GM19463 (cell line): ENCODE results near the gene IFT122.

ENCODE experiments used
- ATAC-seq: cut with Tn5 transposase; IDR thresholded peaks from one replicate; pipeline ENCODE4 v1.9.1; 2021; ENCODE audit warnings: mild to moderate bottlenecking, moderate library complexity; ENCODE audit not compliant: unreplicated experiment

Gene IFT122

DNA sequence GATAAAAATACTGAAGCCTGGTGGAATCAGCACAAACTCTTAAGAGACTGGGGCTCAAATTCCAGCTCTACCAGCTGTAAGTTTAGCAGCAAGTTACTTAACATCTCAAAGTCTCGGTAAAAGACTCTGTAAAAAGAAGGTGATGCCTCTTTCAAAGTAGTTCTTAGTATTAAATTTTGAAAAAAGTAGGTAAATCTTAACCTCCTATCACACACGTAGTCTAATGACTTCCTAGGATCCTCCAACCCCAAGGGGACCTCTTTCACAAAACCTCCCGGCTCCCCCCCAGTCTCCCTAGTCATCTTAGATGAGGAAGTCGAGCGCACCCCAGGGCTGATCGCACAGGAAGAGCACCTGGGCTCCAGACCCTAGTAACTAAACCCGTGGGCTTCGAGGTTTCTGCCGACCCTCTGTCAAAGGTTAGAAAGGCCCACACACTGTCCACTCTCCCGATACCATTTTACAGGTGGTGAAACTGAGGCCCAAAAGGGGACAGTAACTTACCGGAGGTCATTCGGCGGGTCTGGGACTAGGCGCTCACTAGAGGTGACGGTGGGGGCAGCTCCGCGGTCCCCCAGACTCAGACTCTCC, 703 bp upstream of the IFT122 start:
- no peak for ATAC-seq

DNA sequence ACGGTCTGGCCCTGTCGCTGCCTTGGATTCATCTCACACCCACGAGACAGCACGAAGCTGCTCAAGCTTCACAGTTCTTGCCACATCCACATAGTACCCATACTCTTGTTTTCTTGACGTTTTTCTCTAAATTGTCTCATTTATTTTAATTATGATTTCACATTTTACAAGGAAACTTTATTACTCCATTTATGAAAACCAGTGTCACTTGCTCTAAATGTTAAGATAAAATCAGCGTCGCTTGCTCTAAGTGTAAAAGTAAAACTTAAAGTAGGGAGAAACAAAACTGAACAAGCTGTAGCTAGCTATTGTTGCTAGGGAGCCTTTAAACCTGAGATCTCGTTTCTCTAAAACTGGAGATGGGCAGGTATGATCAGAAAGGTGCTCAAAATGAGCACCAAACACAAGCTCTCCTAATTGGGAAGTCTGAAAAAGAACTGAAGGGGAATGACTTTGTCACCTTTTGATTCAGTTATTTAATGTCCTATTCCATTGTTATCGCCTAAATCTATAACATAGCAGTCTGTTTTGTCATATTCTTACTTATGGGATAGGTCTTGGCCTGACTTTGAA, 680 bp downstream of the IFT122 start:
- ATAC-seq: no peak

DNA sequence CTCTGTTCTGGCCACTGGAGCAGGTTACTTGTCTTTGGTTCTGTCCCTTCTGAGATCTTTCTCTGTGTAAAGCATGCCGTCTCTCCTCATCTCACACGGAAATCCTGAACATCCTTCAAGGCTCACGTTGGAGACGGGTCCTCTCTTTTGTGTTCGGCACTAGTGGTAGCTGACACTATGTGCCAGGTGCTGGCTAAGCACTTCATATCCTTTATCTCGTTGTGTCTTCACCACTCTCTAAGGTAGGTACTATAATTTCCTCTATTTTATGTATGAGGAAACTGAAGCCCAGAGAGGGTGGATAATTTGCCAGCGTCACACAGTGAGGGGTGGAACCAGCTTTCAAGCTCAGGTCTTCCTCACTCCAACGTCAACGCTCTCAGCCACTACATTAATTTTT, 1.2 kb downstream of the IFT122 start:
- no peak for ATAC-seq

DNA sequence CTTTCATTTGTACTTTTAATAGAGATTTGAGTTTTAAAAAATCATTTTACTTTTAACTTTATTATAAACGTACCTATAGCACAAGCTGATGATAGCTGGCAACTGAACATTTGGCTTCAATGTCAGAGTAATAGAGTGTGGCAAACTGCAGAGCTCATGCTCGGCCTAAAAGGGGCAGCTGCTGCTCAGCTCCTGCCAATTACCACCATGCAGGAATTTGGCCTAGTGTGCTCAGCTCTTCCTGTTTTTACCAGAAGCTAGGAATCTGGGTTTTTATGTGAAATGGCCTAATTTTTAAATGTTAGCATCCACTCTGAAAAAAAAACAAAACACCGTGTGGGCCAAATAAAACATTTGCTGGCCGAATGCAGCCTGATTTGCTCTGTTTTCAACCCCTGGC, 1.8 kb downstream of the IFT122 start:
- ATAC-seq: no peak

DNA sequence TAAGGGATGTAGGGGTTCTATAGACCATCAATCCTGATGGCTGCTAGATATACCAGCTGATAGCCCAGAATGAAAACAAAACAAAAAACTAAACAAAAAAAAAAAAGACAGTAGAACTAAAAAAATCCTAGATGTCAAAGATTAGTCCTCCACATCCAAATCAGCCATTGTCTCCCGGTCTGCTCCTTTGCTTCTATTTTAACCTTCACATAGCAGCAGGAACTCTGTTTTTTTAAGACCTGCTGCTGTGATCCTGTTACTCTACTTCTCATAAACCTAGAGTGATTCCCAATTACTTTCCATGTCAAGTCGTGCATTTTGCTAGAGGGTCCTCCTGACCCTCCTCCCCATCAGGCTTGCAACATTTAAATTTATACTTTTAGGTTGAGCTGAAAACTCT, 2.5 kb downstream of the IFT122 start:
- ATAC-seq: no peak

DNA sequence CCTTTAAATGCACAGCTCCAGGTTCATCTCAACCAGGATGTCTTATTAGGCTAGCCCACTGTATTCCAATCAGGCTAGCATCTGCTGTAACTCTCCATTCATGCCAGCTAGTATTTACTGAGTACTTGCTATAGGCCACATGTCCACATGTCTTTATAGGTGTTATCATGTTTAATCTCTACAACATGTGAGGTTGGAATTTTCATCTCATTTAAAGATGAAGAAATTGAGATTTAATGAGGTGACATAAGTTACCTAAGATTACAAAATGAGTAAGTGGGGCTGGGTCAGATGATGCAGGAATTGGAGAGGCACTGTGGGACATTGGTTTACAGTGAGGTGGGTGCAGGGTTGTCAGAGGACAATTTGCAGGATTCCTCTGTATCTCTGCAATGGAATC, 2.9 kb downstream of the IFT122 start:
- no peak for ATAC-seq

DNA sequence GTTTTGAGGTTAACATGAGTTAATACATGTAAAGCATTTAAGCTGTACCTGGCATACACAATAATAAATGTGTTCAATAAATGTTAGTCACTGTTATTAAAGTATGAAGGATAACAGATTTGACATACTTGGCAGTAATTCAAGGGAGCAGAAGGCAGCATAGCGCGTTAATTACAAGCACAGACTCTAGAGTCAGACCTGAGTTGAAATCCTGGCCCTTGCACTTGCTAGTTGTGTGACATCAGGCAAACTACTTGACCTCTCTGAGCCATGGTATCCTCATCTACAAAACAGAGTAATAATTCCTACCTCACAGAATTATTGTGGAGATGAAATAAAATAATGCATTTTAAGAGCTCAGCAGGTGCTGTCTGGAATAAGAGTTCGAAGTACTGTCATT, 5.4 kb downstream of the IFT122 start:
- ATAC-seq: no peak

DNA sequence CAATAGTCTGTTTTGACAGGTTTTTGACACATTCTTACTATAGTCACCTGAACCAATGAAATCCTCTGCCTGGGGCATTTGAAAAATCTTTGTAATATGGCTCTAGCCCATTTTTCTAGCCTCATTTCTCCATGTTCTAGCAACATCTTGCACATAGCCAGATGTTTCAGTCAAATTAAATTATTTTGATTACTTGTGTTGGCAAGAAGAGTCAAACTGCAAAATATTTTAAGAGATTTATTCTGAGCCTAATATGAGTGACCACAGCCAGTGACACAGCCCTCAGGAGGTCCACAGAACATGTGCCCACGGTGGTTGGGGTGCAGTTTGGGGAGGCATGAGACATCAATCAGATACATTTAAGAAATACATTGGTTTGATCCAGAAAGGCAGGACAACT, 6.9 kb downstream of the IFT122 start:
- ATAC-seq: no peak

DNA sequence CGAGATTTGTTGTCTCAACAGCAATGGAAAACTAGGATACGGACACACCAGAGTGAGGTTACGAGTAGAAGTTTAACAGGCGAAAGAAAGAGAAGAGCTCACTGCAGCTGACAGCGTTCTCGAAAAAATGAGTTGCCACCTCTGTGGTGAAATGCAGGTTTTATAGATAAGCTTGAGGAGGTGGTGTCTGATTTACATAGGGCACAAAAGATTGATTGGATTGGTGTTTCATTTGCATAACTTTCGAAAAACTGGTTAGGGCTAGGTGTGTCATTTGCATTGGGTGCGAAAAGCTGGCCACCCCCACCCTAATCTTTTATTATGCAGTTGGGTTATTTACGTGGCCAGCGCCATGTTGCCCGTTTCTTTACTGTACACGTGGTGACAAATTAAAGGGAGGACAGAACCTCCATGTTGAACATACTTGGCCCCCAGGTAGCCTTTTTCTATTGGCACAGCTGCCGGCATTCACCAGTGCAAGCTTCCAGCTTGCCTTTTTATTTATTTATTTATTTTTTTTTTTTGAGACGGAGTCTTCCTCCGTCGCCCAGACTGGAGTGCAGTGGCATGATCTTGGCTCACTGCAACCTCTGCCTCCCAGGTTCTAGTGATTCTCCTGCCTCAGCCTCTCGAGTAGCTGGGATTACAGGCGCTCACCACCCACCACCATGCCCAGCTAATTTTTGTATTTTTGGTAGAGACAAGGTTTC, 8.3 kb downstream of the IFT122 start:
- ATAC-seq: no peak

DNA sequence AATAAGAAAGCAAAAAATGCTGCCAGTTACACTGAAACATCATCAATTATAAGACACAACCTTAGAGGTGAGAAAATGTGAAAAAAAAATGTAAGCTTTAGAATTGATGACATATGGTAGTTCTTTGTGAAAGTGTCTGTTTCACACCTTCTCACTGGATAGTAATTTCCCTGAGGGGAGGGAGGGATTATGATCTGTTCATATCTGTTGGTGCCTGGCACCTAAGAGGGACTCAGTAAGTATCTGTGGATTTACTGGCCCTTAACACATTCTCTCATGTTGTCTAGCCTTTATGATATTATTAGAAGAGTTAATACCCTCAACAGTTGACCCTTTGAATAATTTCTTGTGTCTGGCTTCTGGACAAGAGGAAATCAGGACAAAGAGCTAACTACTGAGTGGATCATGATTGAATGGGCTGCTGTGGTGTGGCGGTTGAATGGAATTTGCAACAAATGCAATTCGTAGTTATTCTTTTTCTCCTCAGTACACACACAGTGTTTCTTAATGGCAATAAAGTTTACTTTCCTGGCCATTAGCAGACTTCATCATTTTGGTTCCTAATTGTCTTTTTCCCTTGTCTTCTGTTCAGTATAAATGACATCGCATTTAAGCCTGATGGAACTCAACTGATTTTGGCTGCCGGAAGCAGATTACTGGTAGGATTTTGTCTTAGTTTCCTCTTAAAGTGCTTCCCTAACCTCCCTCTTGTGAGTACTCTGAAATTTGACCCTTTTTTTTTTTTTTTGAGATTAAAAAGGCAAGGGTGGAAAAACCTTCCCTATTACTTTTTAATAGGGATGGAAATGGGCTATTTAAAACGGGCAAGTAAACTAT, 9.5 kb downstream of the IFT122 start:
- no peak for ATAC-seq

DNA sequence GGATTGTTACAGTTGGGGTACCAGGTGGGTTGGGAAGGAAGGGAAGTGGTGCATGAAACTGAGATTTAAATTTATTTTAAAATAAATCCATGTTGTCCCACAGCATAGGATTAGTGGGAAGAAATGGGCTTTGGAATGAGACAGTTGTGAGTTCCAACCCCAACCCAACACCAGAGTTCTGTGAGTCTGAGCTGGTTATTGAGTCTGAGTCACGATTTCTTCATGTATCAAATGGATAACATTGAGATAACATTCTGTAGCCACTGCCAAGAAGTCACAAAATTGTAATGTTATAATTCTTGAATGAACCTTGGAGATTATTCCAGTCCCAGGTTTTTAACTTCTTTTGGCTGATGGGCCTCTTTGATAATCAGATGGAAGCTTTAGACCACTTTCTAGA, 13.7 kb downstream of the IFT122 start:
- ATAC-seq: no peak

DNA sequence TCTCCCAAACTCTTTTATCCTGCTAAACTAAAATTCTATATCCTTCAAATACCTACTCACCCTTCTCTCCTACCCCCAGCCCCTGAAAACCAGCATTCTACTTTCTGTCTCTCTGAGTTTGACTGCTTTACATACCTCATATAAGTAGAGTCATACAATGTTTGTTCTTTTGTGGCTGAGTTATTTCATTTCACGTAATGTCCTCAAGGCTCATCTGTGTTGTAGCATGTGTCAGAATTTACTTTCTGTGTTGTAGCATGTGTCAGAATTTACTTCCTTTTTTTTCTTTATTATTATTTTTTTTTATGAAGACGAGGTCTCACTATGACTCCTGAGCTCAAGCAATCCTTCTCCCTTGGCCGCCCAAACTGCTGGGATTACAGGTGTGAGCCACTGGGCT, 20.1 kb downstream of the IFT122 start:
- ATAC-seq: no peak

DNA sequence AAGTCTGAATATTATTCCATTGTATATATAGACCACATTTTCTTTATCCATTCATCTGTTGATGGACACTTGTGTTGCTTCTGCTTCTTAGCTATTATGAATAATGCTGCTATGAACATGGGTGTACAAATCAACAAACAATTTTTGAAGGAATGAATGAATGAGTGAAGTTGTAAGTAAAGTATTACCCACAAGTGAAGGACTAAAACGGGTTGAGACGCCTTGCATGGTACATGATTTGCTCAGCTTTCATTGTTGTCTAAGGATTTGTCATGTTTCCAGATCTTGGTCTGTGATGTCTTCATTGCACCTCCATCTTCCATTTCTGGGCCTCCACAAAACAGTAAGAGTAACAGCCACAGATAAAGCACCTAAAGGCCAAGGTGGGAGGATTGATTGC, 20.5 kb downstream of the IFT122 start:
- no peak for ATAC-seq

DNA sequence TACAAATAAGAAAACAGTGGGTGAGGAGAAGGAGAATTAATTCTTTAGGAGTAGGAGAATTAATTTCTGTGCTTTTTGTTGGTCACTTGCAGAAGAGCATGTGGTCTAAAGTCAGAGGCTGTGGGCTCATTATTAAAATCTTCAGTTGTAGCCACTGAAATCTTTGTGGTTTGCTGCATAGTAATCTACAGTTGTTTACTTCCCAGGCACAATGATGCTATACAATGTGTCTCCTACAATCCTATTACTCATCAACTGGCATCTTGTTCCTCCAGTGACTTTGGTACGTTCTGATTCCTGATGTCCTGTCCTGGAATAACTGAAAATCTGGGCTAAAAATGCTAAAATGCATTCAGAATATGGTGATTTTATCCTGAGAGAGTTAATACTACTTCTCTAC, 21.0 kb downstream of the IFT122 start:
- no peak for ATAC-seq

DNA sequence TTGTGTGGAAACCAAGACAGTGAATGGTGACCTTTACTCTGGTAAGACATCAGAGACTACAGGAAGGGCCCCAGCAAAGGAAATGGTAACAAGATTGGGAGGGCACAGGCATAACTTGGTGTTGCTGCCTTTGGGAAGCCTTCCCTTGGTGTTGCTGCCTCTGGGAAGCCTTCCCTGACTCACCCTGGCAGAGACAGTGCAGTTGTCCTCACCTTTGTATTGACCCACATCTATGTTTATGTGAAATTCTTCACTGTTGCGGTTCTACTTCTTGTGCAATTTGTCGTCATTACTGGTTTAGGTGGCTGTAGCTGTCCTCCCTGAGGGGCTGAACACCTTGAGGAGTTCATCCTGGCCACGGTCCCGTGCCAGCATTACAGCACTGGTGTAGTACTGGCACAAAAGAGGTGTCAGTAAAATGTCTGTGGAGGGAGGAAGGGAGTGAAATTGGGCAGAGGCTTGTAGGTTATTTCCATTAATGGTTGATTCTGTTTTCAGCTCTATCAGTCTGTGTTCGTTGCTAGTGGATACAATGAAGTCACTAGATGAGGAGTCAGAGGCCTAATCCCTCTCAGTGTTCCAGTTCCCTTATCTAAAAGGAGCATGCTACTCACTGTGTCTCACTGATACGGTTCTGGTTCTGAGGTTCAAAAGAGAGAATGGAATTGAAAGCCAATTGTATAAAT, 21.6 kb downstream of the IFT122 start:
- ATAC-seq: no peak

DNA sequence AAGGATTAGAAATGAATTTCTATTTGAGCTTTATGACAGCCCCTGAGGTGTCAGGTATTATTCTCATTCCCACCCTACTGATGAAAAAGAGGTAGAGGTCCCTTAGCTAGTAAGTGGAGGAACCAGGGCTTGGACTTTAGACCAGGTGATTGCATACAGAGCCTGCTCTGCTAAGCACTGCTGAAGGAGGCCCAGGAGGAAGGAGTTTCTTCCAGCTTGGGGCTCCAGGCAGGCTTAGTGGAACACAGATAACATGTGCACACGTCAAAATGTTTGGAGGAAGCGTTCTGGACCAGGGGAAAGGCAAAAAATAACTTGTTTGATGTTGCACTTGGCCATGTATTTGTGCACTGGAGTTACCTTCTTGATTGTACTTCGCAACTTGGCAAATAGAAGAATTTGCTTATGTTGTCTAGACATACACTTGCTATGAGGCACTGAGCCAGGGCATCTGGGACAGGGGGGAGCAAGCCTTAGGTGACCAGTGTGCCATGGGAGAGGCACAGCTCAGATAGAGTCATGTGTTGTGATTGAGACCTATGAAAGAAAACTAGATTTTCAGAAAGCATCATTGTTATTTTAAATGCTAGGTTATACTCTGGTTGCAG, 22.4 kb downstream of the IFT122 start:
- no peak for ATAC-seq

DNA sequence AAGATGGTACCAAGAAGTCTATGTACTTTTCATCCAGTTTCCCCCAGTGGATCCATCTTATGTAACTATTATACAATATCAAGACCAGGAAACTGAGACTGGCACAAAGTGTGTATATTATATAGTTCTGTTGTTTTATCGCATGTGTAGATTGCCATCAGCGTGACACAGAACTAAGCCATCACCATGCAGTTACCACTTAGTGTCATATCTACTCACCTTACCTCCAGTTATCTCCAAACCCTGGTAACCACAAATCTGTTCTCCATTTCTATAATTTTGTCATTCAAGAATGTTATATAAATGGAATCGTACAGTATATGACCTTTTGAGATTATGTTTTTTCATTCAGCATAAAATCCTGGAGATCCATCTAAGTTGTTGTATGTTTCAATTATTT, 23.1 kb downstream of the IFT122 start:
- ATAC-seq: no peak

DNA sequence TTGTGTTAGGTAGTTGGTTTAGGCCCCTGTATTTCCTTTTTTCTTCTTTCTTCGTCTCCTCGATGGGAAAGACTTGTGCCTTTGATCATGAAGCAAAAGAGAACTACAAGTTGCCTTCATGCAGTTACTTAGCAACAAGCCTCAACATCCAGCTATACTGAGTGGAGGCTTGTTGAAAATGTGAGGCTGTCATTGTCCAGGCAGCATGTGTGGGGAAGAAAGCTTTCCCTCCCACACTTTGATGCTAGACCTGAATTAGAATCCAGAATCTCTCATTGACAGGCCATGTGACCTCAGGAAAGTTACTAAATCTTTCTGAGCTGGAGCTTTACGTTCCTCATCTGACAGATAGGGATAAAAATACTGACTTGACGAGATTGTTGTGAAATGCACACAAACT, 23.7 kb downstream of the IFT122 start:
- ATAC-seq: no peak

DNA sequence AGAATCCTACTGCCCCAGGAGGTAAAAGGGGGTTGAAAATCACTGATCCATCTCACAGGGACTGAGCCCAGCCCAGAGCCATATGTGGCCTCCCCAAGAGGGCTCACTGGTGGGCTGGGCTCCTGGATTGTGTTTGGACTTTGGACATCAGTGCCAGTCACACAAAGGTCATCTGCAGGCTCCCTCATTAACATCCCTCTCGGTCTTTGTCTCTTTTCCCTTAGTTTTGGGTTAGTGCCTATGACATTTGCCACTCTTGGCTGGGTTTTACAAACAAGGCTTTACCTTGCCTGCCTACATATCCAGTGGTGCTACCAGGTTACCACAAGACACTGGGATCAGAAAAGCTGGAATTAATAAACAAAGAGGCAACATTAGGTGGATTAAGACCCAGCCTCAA, 27.9 kb downstream of the IFT122 start:
- ATAC-seq: no peak

DNA sequence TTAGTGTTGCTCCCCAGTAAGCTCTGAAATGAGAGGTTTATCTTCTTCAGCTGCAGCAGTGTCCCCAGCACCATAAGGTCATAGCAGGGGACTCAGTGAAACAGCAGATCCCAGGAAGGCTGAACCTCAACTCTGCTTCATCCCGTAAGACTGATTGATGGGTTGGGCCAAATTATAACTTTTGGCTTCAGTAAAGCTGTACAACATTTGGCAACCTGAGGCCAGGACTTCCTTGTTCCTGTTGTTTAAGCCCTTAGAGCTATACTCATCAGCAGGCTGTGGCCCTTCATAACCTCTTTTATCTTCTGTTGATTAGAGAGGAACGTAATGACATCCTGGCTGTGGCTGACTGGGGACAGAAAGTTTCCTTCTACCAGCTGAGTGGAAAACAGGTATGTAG, 29.0 kb downstream of the IFT122 start:
- ATAC-seq: no peak

DNA sequence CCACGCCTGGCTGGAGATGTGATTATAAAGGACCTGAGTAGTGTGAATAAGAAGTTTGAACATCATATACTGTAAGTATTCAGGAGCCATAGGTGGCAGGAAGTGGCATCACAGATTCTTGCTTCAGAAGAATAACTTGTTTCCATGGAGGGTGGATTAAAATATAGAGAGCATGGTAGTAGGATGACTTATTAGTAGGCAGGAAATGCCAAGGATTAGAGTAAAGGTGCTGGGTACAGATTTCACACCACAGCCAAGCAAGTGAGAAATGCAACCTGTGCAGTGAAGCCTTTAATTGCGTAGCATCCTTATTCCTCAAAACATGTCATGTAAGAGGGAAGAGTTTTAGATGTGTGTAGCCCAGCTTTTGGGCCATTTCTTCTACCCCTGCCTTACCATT, 30.8 kb downstream of the IFT122 start:
- no peak for ATAC-seq
